ENCODE results near the gene RPL15.
"Not testable (repeated sequence)": the region's sequence is repeated elsewhere in the genome, so short reads cannot be mapped to it uniquely, and the experiment has no call there.

RPL15 gene

GRCh38 chr3:23894254-23895061 is 22.5 kb upstream of the RPL15 start:
- DNase-seq, result no peak

- no peak for DNase-seq
Measured at GRCh38 chr3:23895181-23895580, 21.8 kb upstream of the RPL15 start.

- peak; percentile 59 for DNase-seq
Measured at GRCh38 chr3:23900744-23901143, 16.2 kb upstream of the RPL15 start.

GRCh38 chr3:23904545-23904944 is 12.4 kb upstream of the RPL15 start:
- no peak for DNase-seq

DNA sequence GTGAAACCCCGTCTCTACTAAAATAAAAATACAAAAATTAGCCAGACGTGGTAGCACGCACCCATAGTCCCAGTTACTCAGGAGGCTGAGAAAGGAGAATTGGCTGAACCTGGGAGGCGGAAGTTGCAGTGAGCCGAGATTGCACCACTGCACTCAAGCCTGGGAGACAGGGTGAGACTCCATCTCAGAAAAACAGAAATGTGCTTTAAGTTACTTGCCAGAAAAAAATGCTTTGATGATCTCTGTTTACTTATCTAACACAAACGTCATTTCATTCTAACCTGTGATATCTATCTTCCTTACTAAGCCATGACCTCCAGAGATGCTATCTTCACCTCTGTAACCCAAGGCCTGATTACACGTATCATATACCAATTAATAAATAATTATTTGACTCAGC is 7.6 kb upstream of the RPL15 start:
- no peak for DNase-seq

- DNase-seq, result no peak
Measured at GRCh38 chr3:23911397-23911796, 5.5 kb upstream of the RPL15 start.

GRCh38 chr3:23912335-23912734 is 4.6 kb upstream of the RPL15 start:
- not testable (repeated sequence) for DNase-seq

GRCh38 chr3:23913182-23913581 is 3.8 kb upstream of the RPL15 start:
- DNase-seq, result no peak

- no peak for DNase-seq
Measured at GRCh38 chr3:23913873-23914743, 2.8 kb upstream of the RPL15 start.

- DNase-seq, result peak; percentile 32
Measured at GRCh38 chr3:23915537-23916108, 1.3 kb upstream of the RPL15 start.

DNA sequence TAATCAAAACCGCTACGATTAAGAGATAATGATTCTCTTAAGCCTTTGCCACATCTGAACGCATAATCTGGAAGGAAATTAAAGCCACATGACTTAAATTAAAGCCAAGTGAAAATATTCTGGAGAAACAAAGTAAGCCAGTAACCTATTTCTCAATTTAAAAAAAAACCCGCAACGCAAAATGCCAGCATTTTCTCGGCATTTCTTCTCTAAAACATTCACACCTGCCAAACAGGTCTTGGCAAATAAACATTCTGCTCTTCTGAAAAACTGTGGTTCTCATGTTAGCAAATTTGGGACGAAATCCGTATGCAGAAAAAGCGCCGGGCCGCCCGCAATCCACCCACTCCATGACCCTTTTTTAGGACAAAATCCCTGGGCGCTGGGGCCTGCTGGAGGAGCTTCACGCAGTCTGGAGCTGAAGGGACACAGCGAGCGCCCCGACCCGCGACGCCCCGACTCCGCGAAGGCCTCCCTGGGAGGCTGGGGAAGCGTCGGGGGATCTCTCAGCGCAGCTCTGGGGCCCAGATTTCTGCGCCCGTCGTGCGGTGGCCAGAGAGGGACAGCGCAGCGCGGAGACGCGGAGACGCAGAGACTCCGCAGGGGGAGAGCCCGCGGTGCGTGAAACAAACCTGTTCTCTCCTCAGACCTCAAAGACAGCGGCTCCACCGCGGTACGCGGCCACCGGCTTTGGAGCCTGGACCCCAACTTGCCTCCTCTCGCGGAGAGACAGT is 613 bp upstream of the RPL15 start:
- DNase-seq, result no peak

DNA sequence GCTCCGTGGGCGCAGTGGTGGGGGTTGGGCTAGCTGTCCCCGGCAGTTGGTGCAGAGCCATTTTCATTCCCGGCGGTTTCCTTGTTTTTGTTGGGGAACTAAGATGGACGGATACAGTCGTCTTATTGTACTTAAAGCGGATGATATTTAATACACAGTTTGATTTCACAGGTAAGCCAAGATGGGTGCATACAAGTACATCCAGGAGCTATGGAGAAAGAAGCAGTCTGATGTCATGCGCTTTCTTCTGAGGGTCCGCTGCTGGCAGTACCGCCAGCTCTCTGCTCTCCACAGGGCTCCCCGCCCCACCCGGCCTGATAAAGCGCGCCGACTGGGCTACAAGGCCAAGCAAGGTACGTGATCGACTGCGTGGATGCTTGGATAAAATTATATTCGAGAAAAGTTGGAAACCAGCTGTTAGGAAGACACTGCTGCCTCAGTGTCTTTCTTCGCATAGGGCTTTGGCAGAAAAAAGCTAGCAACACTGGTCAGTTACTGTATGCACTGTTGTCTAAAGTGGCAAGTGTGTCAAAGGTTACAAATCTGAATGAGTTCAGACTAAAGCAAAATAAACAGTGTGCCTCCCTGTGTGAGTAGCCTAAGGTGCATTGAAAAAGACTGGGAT is 859 bp downstream of the RPL15 start:
- DNase-seq, result peak; percentile 52

GRCh38 chr3:23918331-23918730 is 1.4 kb downstream of the RPL15 start:
- DNase-seq, result not testable (repeated sequence)

- DNase-seq, result no peak
Measured at GRCh38 chr3:23919628-23920027, 2.7 kb downstream of the RPL15 start.

DNA sequence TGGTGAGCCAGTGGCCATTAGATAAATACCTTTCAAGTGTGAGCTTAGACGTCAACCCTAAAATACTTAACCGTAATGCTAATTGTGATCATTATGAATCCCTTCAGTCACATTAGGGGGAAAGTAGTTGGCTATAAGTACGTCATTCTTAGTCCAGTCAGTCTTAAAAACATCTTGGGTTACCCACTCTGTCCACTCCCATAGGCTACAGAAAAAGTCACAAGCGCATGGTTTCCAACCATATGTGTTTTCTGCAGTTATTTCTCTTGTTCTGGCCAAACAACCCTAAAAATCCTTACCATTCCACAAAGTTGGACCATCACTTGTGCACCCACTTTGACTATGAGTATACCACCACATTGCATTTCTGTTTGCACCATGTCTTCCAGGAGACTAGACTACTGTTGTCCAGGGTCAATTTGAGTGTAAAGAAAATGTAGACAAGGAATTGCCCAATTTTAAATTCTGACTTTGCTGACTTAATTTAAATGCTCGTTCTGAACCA is 3.3 kb downstream of the RPL15 start:
- DNase-seq, result no peak

DNA sequence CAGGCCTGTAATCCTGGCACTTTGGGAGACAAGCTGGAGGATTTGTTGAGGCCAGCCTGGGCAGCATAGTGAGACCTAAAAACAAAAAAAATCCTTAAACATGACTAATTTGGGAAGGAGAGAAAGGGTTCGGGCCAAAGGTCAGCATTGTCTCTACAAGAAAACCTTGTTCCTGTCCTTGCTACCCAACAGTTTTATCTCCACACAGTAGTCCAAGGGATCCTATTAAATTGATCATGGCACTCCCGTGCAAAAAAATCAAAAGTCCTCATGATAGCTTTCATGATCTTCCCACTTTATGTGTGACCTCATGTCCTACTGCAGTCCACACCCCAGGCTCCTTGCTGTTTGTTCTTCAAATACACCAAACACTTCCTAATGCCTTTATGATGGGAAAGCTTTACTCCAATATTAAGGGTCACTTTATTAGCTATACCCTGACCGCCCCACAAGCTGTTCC is 4.2 kb downstream of the RPL15 start:
- no peak for DNase-seq

DNA sequence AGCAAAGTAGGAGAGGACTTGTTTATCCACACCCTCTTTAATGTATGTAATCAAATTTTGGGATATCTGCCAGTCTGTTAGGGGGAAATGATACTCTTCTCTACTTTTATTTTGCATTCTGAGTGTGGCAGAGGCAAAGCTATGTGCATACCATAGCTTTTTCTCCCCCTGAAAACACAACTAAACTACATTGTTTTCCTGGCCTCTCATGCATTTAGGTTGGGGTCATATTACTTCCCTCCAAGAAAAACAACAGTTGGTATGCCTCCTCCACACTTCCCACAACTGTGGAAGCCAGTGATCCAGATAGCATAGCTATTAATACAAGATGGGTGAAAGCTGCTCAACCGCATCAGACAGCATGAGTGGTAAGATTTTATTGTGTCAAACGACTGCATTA is 6.9 kb downstream of the RPL15 start:
- DNase-seq, result peak; percentile 76

DNA sequence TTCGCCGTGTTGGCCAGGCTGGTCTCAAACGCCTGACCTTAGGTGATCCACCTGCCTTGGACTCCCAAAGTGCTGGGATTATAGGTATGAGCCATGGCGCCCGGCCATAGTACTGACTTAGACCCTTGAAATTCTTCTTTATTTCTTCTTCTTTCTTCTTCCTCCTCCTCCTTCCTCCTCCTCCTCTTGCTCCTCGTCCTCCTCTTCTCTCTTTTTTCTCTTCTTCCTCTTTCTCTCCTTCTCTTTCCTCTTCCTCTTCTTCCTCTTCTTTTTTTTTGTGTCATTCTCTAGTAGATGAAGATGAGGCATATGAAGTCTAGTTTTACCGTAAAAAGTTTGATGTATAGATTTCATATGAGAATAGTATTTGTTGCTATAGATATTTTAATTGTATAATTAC is 9.3 kb downstream of the RPL15 start:
- no peak for DNase-seq

- DNase-seq, result no peak
Measured at GRCh38 chr3:23926736-23927135, 9.8 kb downstream of the RPL15 start.

GRCh38 chr3:23928524-23928923 is 11.6 kb downstream of the RPL15 start:
- DNase-seq, result no peak

- DNase-seq, result no peak
Measured at GRCh38 chr3:23931597-23931996, 14.7 kb downstream of the RPL15 start.

- no peak for DNase-seq
Measured at GRCh38 chr3:23932571-23932970, 15.6 kb downstream of the RPL15 start.

All from fibroblast of skin of right quadriceps (primary cell).